NCI-H146 treated with DMSO at 0.1 percent for 48 hours (cell line): ENCODE results near the gene PGAM2.
"Not testable (repeated sequence)": the region's sequence is repeated elsewhere in the genome, so short reads cannot be mapped to it uniquely, and the experiment has no call there.

Experiments used
- DNase-seq: peaks from one replicate; lab custom pipeline; 2025; ENCODE audit not compliant: unreplicated experiment; lab: John Stamatoyannopoulos, UW

Gene PGAM2

GRCh38 chr7:44052771-44053365 is 12.5 kb downstream of the PGAM2 start:
- DNase-seq = no peak

GRCh38 chr7:44051611-44052220 is 13.7 kb downstream of the PGAM2 start:
- no peak for DNase-seq

- DNase-seq = no peak
These were observed 14.3 kb downstream of the PGAM2 start for GRCh38 chr7:44050915-44051560.

GRCh38 chr7:44050121-44050914 is 15.0 kb downstream of the PGAM2 start:
- DNase-seq = no peak

GRCh38 chr7:44048031-44048795 is 17.2 kb downstream of the PGAM2 start:
- DNase-seq = no peak

GRCh38 chr7:44046321-44047061 is 18.9 kb downstream of the PGAM2 start:
- DNase-seq = no peak

GRCh38 chr7:44045226-44046014 is 19.9 kb downstream of the PGAM2 start:
- no peak for DNase-seq

GRCh38 chr7:44044315-44045225 is 20.8 kb downstream of the PGAM2 start, which contains the start of gene DBNL:
DBNL (plus strand) TSS chr7:44044702; CDS start chr7:44044738, 36 bp downstream.
- peak; percentile 79 for DNase-seq

GRCh38 chr7:44043902-44044301 is 21.5 kb downstream of the PGAM2 start:
- DNase-seq = no peak

GRCh38 chr7:44042221-44042620 is 23.1 kb downstream of the PGAM2 start:
- DNase-seq = no peak

GRCh38 chr7:44040493-44040891 is 24.9 kb downstream of the PGAM2 start:
- peak; percentile 19 for DNase-seq

- DNase-seq = not testable (repeated sequence)
These were observed 25.4 kb downstream of the PGAM2 start for GRCh38 chr7:44039800-44040492.

- peak; percentile 96 for DNase-seq
These were observed 26.3 kb downstream of the PGAM2 start for GRCh38 chr7:44038961-44039558.

GRCh38 chr7:44038553-44038952 is 26.8 kb downstream of the PGAM2 start:
- DNase-seq = not testable (repeated sequence)

GRCh38 chr7:44037951-44038350 is 27.4 kb downstream of the PGAM2 start:
- not testable (repeated sequence) for DNase-seq

- not testable (repeated sequence) for DNase-seq
These were observed 29.0 kb downstream of the PGAM2 start for GRCh38 chr7:44036364-44036763.
